Astrocyte (in vitro differentiated cells and primary cell): ENCODE data around the gene NUDT14. TPM values are rescaled to one million over a fixed set of nuclear protein-coding genes. Genes with fewer than 3 reads are reported as not detected.

ENCODE experiments used
- DNase-seq: peaks from one replicate; pipeline ENCODE4 v3.0.0-alpha.2; 2010; ENCODE audit warnings: low read depth
- FAIRE-seq: peaks from 2 replicates; lab custom pipeline; 2011; peaks lifted over from hg19 to GRCh38; lab: Jason Lieb, UNC
- H2AFZ ChIP-seq: 2 replicates; pipeline ENCODE4 v1.6.0; 2012; ENCODE audit warnings: low read depth, low read length, inconsistent platforms
- H3K27ac ChIP-seq: 2 replicates; pipeline ENCODE4 v1.5.1; 2011; ENCODE audit warnings: low read depth, low read length, inconsistent platforms
- H3K27me3 ChIP-seq: 2 replicates; pipeline ENCODE4 v1.6.0; 2011; ENCODE audit warnings: low read length, inconsistent platforms; ENCODE audit not compliant: insufficient read depth
- H3K36me3 ChIP-seq: 2 replicates; pipeline ENCODE4 v1.5.1; 2011; ENCODE audit warnings: low read length, inconsistent platforms; ENCODE audit not compliant: insufficient read depth
- H3K4me1 ChIP-seq: 2 replicates; pipeline ENCODE4 v1.5.1; 2011; ENCODE audit warnings: low read length, inconsistent platforms; ENCODE audit not compliant: insufficient read depth
- H3K4me2 ChIP-seq: 2 replicates; pipeline ENCODE4 v1.6.0; 2012; ENCODE audit warnings: low read length, inconsistent platforms
- H3K4me3 ChIP-seq: 2 replicates; pipeline ENCODE4 v1.5.1; 2011; ENCODE audit warnings: low read depth, mild to moderate bottlenecking, low read length, inconsistent platforms; ENCODE audit not compliant: insufficient read depth
- H3K79me2 ChIP-seq: 2 replicates; pipeline ENCODE4 v1.6.0; 2012; ENCODE audit warnings: mild to moderate bottlenecking, low read length, inconsistent platforms; ENCODE audit not compliant: insufficient read depth
- H3K9ac ChIP-seq: 2 replicates; pipeline ENCODE4 v1.6.0; 2012; ENCODE audit warnings: mild to moderate bottlenecking, low read length, inconsistent platforms
- H3K9me3 ChIP-seq: 2 replicates; pipeline ENCODE4 v1.5.1; 2012; ENCODE audit warnings: low read depth, mild to moderate bottlenecking, low read length, inconsistent platforms; ENCODE audit not compliant: insufficient read depth
- H4K20me1 ChIP-seq: 2 replicates; pipeline ENCODE4 v1.6.0; 2012; ENCODE audit warnings: low read length, inconsistent platforms; ENCODE audit not compliant: insufficient read depth
- H3K27ac Mint-ChIP-seq: one replicate; pipeline ENCODE4 v1.8.0; 2021; ENCODE audit warnings: mild to moderate bottlenecking, mixed read lengths; ENCODE audit not compliant: unreplicated experiment
- H3K27me3 Mint-ChIP-seq: one replicate; pipeline ENCODE4 v1.8.0; 2021; ENCODE audit warnings: low read depth, mixed read lengths; ENCODE audit not compliant: unreplicated experiment
- H3K36me3 Mint-ChIP-seq: one replicate; pipeline ENCODE4 v1.8.0; 2021; ENCODE audit warnings: low read depth, mixed read lengths; ENCODE audit not compliant: unreplicated experiment
- H3K4me1 Mint-ChIP-seq: one replicate; pipeline ENCODE4 v1.8.0; 2021; ENCODE audit warnings: low read depth, mixed read lengths; ENCODE audit not compliant: unreplicated experiment
- H3K4me3 Mint-ChIP-seq: one replicate; pipeline ENCODE4 v1.8.0; 2021; ENCODE audit warnings: mild to moderate bottlenecking, moderate library complexity, mixed read lengths; ENCODE audit not compliant: unreplicated experiment
- H3K9me3 Mint-ChIP-seq: one replicate; pipeline ENCODE4 v1.8.0; 2021; ENCODE audit warnings: mild to moderate bottlenecking, mixed read lengths; ENCODE audit not compliant: unreplicated experiment
- EZH2 ChIP-seq: IDR thresholded peaks from 2 replicates; pipeline ENCODE4 v1.6.1; 2012; ENCODE audit warnings: mild to moderate bottlenecking, low read length, inconsistent platforms; ENCODE audit not compliant: insufficient read depth
- total RNA-seq: library from RNA; stranded (reverse); gene quantifications from 2 replicates; pipeline ENCODE4 v1.2.1, GENCODE V29; 2021
- TF ChIP-seq, protein P1 (sequence below): IDR thresholded peaks from 2 replicates; pipeline ENCODE4 v1.5.1; 2011; ENCODE audit warnings: low read depth, mild to moderate bottlenecking, inconsistent platforms, low read length, moderate library complexity; ENCODE audit not compliant: insufficient read depth

The NUDT14 gene
- total RNA-seq, 1 donor from 2014 or later = 17.5 TPM

DNA sequence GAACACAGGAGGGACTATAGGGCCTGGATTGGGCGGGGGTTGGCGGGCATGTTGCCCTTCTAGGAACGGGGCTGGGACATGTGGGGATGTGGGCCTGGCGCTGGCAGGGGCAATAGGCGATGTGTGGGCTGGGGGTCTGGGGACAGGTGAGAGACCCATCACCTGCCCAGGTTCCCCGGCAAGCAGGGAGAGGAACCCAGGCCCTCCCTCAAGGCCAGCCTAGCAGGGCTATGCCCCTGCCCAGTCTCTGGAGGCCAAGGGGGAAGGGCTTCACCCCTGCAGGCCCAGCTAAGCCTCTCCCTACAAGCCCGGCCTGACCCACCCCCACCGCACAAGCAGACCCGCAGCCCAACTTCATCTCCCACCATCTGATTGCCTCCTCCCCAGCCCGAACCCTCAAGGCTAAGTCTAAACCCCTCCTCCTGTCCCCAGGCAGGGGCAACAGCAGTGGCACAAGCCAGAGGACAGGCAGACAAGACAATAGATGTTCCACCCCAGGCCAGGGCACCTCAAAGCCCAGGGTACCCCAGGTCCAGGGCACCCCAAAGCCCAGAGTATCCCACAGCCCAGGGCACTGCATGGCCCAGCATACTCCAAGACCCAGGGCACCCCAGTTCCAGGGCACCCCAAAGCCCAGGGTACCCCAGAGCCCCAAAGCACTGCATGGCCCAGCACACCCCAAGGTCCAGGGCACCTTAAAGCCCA lies 19.0 kb downstream of the NUDT14 start:
- no peak for TF ChIP-seq EZH2
- TF ChIP-seq, protein P1, sequence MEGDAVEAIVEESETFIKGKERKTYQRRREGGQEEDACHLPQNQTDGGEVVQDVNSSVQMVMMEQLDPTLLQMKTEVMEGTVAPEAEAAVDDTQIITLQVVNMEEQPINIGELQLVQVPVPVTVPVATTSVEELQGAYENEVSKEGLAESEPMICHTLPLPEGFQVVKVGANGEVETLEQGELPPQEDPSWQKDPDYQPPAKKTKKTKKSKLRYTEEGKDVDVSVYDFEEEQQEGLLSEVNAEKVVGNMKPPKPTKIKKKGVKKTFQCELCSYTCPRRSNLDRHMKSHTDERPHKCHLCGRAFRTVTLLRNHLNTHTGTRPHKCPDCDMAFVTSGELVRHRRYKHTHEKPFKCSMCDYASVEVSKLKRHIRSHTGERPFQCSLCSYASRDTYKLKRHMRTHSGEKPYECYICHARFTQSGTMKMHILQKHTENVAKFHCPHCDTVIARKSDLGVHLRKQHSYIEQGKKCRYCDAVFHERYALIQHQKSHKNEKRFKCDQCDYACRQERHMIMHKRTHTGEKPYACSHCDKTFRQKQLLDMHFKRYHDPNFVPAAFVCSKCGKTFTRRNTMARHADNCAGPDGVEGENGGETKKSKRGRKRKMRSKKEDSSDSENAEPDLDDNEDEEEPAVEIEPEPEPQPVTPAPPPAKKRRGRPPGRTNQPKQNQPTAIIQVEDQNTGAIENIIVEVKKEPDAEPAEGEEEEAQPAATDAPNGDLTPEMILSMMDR = no peak

GRCh38 chr14:105161309-105161708 lies 19.8 kb downstream of the NUDT14 start:
- peaks cover 4% of the 10 kb centered on the region for H4K20me1 ChIP-seq
- no peak overlapping the region for H3K4me3 ChIP-seq
- Mint-ChIP-seq H3K27me3 (peaks cover 11% of the 10 kb centered on the region), H3K4me1 (no peaks in the 10 kb centered on the region), H3K4me3 (no peak overlapping the region), H3K9me3 (no peaks in the 10 kb centered on the region), H3K27ac (no peak overlapping the region), H3K36me3 (peaks cover 2% of the 10 kb centered on the region)
- no peak overlapping the region for H3K9ac ChIP-seq
- FAIRE-seq (no peak), DNase-seq (no peak)
- H3K36me3 ChIP-seq = no peaks in the 10 kb centered on the region
- H3K4me1 ChIP-seq = no peaks in the 10 kb centered on the region
- no peaks in the 10 kb centered on the region for H3K9me3 ChIP-seq
- no peak overlapping the region for H3K27ac ChIP-seq
- no peak overlapping the region for H2AFZ ChIP-seq
- H3K79me2 ChIP-seq = no peaks in the 10 kb centered on the region
- peaks cover 6% of the 10 kb centered on the region for H3K27me3 ChIP-seq
- H3K4me2 ChIP-seq = no peak overlapping the region
- TF ChIP-seq EZH2 = no peak
- TF ChIP-seq, protein P1 = no peak

More for the DNA sequence above, 19.0 kb downstream of the NUDT14 start:
- Mint-ChIP-seq H3K27ac (no peak overlapping the region), H3K4me1 (no peaks in the 10 kb centered on the region), H3K27me3 (peaks cover 13% of the 10 kb centered on the region), H3K9me3 (no peaks in the 10 kb centered on the region), H3K4me3 (no peak overlapping the region), H3K36me3 (peaks cover 2% of the 10 kb centered on the region)
- H3K36me3 ChIP-seq = no peaks in the 10 kb centered on the region
- H2AFZ ChIP-seq = no peak overlapping the region
- no peak overlapping the region for H3K4me3 ChIP-seq
- H3K27ac ChIP-seq = no peak overlapping the region
- DNase-seq (no peak), FAIRE-seq (no peak)
- no peak overlapping the region for H3K9ac ChIP-seq
- H4K20me1 ChIP-seq = peaks cover 10% of the 10 kb centered on the region
- no peaks in the 10 kb centered on the region for H3K4me1 ChIP-seq
- no peaks in the 10 kb centered on the region for H3K79me2 ChIP-seq
- peaks cover 9% of the 10 kb centered on the region for H3K27me3 ChIP-seq
- H3K4me2 ChIP-seq = no peak overlapping the region
- H3K9me3 ChIP-seq = no peaks in the 10 kb centered on the region

DNA sequence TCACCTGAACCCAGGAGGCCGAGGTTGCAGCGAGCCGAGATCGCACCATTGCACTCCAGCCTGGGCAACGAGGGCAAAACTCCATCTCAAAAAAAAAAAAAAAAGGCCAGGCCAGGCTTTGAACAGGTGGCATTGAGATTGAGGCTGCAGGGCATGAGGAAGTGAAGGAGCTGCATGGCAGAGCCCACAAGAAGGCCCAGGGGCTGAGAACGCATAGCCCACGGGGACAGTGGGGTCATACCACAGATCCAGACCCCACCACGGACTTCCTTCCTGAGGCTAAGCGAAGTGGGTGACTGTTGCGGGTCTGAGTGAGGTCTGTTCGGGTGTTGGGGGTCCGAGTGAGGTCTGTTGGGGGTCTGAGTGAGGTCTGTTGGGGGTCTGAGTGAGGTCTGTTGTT lies 20.3 kb downstream of the NUDT14 start:
- H4K20me1 ChIP-seq = peaks cover 4% of the 10 kb centered on the region
- H3K4me2 ChIP-seq = no peak overlapping the region
- H3K36me3 ChIP-seq = no peaks in the 10 kb centered on the region
- H3K27ac Mint-ChIP-seq = no peak overlapping the region
- no peak overlapping the region for H3K4me3 Mint-ChIP-seq
- no peak for TF ChIP-seq EZH2
- TF ChIP-seq, protein P1 = no peak
- peaks cover 2% of the 10 kb centered on the region for H3K36me3 Mint-ChIP-seq
- no peaks in the 10 kb centered on the region for H3K9me3 Mint-ChIP-seq
- H3K9ac ChIP-seq = no peak overlapping the region
- H3K79me2 ChIP-seq = no peaks in the 10 kb centered on the region
- FAIRE-seq (no peak), DNase-seq (no peak)
- no peaks in the 10 kb centered on the region for H3K4me1 Mint-ChIP-seq
- no peak overlapping the region for H3K27ac ChIP-seq
- no peaks in the 10 kb centered on the region for H3K4me1 ChIP-seq
- H3K27me3 ChIP-seq = peaks cover 7% of the 10 kb centered on the region
- peaks cover 12% of the 10 kb centered on the region for H3K27me3 Mint-ChIP-seq
- no peak overlapping the region for H3K4me3 ChIP-seq
- no peaks in the 10 kb centered on the region for H3K9me3 ChIP-seq
- H2AFZ ChIP-seq = no peak overlapping the region
